ENCODE results near the gene LRRC42.
"Not testable (repeated sequence)": the region's sequence is repeated elsewhere in the genome, so short reads cannot be mapped to it uniquely, and the experiment has no call there.

Gene LRRC42

DNA sequence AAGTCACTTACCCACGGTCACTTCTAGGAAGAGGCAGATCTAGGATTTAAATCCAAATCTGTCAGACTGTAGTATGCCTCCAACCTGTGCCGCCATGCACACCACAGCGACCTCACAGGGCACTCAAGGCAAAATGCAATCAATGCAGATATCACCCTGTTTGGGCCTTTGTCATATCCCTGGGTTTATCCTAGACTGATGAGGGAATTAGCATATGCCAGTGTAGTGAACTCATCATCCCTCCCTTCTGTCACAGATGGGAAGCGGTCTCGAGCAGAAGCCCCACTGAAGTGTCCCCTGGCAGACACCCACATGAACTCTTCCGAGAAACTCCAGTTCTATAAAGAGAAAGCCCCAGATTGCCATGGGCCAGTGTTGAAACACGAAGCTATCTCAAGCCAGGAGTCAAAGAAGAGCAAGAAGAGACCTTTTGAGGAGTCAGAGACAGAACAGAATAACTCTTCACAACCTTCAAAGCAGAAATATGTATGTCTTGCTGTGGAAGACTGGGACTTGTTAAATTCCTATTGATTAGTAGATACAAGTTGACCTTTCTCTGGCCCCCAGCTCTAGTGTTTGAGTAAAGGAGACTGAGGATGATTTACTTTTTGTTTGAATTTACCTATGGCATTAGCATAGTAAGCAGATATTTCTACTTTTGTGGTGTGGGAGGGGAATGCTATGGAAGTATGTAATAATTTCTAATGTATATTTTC is 21.4 kb downstream of the LRRC42 start:
- no peak for DNase-seq (ENCODE audit: low spot score)

DNA sequence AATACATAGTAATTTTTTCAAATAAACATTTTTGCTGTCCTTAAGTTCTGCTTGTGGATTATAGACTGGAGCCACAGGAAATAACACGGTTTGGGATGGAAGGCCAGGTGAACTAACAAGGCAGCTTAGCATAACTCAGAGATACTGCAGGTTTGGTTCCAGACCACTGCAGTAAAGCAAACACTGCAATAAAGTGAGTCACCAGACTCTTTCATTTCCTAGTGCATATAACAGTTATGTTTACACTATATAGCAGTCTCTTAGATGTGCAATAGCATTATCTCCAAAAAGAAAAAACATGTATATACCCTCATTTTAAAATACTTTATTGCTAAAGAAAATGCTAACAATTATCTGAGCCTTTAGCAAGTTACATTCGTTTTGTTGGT is 22.0 kb downstream of the LRRC42 start:
- DNase-seq (ENCODE audit: low spot score), result no peak

DNA sequence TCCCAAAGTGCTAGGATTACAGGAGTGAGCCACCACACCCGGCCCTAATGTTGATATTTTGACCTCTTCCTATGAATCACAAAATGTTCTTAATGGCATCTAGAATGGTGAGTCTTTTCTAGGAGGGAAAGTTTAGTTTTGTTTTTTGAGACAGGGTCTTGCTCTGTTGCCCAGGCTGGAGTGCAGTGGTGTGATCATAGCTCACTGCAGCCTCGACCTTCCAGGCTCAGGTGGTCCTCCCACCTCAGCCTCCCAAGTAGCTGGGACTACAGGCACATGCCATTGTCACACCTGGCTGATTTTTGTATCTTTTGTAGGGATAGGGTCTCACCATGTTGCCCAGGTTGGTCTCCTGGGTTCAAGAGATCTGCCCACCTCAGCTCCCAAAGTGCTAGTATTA is 23.2 kb downstream of the LRRC42 start:
- not testable (repeated sequence) for DNase-seq (ENCODE audit: low spot score)

DNA sequence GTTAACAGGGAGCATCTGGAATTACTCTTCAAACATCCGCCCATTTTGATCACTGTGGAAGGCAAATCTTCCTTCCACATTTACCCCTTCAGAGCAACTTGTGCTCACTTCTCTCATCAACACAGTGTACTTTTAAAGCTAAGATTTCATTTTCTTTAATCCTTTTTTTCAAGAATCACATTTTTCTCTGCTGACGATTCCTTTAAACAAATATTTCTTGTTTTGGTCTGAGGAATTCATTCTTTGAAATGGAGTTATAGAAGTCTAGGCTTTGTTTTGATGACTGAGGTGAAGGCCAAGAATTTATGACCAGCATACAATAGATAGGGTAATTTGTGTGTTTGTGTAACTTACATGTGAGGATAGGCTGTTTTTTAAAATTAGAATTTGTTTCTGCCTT is 25.6 kb downstream of the LRRC42 start:
- DNase-seq (ENCODE audit: low spot score), result no peak

DNA sequence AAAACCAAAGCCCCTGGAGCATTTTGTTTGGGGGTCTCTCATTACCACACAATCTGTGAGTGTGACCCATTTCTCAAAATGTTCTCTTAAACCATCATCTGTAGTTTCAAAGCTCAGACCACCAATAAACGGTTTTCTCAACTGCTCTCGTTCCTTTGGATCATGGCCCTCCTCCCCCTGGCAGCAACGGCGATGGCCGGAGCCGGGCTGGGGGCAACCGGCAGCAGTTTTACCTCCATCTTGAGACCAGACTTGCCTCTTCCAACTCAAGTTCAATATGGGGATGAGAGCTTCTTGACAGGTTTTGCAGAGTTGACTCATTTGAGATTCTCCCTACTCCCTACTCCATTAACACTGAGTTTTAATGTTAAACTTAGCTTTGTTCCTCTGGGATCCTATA is 29.7 kb downstream of the LRRC42 start:
- DNase-seq (ENCODE audit: low spot score), result no peak

DNA sequence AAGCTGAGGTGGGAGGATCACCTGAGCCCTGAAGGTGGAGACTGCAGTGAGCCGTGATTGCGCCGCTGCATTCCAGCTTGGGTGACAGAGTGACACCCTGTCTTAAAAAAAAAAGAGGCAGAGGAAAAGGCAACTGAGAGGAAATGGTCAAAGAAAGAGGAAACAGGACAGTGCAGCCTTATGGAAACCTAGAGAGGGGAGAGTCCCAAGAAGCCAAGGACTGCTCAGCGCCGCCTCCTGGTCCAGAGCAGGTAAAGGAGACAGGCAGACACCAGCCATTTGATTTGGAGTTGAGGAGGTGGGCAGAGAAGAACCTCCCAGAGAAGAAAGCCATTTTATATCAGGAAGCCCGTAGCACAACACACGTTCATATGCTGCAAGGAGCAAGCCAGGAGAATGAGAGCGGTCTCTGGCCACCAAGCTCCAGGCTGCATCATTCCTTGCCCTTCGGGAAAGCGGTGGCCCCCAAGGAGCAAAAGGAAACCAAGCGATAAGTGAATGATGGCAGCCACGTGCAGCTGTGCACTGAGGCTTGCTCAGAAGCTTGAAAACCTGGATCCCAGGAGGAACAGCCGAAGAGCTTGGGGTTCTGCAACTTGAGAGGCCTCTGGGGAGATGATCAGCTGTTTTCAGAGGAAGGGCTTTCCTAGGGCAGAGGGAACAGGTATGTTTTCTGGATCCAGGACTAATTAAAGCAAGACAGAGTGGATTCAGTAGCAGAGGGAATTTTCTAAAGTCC is 33.7 kb downstream of the LRRC42 start:
- no peak for DNase-seq (ENCODE audit: low spot score)

DNA sequence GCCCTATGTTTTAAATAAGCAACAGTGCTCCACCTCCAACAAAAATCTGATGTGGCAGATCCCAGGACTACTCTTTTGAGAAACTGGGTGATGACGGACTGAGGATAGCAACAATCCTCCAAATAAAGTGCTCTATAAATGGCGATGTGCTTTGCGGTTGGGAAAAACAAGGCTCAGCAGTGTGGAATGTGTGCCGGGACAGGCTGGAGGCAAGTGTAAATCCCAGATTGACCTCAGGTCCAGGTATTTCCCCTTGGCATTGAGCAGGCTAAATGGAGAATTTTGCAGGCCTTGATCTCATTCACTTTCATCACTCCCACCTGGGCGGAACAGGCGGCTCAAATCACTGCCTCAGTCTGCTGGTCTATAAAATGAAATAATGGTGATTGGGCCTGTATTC is 35.1 kb downstream of the LRRC42 start:
- DNase-seq (ENCODE audit: low spot score), result no peak

DNA sequence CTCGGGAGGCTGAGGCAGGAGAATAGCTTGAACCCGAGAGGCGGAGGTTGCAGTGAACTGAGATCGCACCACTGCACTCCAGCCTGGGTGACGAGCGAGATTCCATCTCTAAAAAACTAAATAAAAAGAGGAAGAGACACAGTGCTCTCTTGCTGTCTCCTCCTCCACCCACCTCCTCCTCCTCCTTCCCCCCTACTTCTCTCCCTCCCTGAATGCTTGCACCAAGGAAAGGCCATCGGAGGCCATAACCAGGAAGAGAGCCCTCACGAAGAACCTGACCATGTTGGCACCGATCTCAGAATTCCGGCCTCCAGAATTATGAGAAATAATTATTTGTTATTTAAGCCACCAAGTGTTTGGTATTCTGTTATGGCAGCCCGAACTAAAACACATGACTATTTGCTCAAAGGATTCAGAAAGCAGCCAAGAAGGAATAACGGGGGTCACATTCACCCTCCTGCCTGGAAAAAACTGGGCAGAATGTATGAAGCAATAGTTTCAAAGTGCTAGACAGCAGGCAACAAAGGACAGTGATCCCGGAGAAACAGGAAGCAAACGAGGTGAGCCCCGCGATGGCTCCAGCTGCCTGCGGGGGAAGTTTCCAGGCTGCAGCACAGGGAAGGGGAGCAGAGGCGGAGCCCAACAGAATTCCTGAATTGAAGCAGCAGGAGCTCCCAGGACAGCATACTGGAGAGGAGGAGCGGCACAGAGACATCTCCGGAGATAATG is 36.0 kb downstream of the LRRC42 start:
- DNase-seq (ENCODE audit: low spot score), result no peak

DNA sequence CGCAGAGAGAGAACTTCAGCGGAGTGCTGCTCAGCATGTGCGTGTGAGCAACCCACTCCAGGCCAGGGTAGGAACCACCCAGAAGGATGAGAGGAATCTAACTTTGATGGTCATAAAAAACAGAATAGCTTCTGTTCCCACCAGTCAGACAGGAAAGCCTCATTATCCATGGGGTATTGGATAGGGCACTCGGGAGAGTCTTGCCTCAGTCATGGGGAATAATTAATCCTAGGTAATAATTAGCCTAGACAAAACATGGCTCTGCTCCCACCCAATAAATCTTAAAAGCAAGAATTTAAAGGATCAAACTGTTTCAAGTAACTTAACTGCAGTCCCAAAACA is 36.6 kb downstream of the LRRC42 start:
- DNase-seq (ENCODE audit: low spot score), result no peak

DNA sequence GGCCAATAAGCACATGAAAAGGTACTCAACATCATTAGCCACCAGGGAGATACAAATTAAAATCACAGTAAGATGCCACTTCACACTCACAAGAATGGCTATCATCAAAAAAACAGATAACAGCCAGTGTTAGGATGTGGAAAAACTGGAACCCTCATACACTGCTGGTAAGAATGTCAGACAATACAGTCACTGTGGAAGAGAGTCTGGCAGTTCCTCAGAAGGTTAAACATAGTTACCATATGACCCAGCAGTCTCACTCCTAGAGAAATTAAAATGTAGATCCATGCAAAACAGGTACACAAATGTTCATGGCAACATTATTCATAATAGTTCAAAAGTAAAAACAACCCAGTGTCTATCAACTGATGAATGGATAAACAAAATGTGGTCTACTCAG is 38.6 kb downstream of the LRRC42 start:
- no peak for DNase-seq (ENCODE audit: low spot score)

DNA sequence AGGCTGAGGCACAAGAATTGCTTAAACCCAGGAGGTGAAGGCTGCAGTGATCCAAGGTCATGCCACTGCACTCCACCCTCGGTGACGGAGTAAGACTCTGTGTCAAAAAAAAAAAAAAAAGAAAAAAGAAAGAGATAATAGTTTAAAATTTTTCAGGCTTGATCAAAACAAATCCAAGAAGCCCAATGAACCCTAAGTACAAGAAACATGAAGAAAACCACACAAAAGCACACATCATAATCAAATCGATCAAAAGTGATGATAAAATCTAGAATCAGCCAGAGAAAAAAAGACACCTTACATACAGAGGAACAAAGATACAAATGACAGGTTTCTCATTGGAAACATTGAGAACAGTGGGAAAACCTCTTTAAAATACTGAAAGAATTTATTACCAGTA is 40.3 kb downstream of the LRRC42 start:
- DNase-seq (ENCODE audit: low spot score), result no peak

DNA sequence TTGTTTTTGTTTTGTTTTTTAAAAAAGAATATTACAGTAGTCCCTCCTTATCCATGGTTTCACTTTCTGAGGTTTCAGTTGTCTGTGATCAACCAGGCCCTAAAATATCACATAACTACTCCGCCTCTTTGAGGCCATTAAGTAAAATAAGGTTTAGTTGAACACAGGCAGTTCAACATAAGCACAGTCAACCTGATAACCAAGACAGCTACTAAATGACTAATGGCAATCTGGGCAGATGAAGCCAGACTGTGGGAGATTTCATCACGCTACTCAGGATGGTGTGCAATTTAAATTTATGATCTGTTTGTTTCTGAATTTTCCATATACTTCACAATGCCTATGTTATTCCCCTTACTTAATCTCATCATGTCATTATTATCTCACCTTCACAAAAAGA is 41.7 kb downstream of the LRRC42 start:
- DNase-seq (ENCODE audit: low spot score), result no peak

DNA sequence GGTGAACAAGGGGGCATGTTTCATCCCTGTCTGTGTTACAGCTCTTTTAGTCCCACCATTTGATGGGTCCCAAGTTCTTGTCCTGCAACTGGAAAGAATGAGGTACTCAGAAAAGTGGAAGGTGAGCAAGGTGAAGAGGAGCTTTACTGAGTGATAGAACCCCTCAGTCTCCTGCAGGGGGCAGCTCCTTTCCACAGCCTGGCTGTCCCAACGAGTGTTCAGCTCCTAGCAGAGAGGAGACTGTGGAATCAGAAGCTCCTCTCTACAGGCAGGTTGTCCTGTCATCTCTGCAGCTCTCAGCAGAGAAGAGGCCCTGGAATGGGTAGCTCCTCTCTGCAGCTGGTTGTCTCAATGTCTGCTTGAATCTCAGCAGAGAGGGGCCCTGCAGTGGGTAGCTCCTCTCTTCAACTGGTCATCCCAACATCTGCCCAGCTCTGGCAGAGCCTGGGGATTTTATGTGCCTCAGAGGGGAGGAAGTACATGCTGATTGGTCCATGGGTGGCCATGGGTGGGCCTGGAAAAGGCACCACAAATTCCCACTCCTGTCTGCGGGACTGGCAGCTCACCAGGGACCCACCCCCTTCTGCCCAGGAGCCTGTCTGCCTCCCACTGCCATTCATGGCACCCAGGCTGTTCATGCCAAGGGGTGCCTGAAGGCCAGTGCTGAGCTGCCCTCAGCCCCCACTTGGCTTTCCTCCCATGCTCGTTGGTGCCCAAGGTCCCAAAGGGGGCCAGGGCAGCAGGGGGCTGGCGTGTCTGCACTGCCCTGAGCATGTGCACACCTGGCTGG is 46.1 kb downstream of the LRRC42 start:
- no peak for DNase-seq (ENCODE audit: low spot score)

DNA sequence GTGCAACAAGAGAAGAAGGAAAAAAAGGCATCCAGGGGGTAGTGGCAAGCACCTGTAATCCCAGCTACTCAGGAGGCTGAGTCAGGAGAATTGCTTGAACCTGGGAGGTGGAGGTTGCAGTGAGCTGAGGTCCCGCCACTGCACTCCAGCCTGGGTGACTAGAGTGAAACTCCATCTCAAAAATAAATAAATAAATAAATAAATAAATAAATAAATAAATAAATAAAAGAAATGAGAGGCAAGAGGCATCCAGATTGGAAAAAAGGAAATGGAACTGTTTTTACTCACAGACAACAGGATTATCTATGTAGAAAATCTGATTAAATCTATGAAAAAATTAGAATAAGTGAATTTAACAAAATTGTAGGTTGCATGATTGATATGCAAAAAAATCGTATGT is 48.4 kb downstream of the LRRC42 start:
- not testable (repeated sequence) for DNase-seq (ENCODE audit: low spot score)

DNA sequence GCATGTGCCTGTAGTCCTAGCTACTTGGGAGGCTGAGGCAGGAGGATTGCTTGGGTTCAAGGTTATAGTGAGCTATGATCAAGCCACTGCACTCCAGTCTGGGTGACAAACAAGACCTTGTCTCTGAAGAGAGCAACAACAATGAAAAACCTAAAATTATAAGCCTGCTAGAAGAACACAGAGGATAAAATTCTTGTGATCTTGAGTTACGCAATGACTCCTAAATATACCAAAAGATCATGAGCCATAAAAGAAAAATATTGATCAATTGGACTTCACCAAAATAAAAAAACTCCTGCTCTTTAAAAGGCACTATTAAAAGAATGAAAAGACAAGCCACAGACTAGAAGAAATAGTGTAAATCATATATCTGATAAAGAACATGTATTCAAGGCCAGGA is 49.5 kb downstream of the LRRC42 start:
- no peak for DNase-seq (ENCODE audit: low spot score)

DNA sequence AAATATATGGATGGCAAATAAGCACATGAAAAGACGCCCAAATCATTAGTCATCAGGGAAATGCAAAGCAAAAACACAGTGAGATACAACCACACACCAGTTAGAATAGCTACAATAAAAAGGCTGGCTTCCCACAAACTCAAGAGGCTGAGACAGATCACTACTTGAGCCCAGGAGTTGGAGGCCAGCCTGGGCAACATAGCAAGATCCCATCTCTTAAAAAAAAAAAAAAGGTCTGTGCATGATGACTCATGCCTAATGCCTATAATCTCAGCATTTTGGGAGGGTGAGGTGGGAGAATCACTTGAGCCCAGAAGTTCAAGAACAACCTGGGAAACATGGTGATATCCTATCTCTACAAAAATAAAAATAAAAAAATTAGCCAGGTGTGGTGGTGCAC is 52.1 kb downstream of the LRRC42 start:
- no peak for DNase-seq (ENCODE audit: low spot score)

DNA sequence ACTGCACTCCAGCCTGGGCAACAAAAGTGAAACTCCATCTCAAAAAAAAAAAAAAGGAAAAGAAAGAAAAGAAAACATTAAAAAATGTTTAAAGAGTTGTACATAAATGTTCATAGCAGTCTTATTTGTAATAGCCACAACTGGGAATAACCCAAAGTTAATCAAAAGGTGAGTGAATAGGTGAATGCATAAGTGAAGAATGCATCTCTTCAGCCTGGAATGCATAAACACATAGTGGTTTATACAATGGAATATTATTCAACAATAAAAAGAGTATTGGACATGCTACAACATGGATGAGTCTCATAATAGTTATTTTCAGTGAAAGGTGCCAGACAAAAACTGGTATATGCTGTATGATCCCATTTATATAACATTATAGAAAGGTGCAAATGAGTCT is 53.8 kb downstream of the LRRC42 start:
- no peak for DNase-seq (ENCODE audit: low spot score)

DNA sequence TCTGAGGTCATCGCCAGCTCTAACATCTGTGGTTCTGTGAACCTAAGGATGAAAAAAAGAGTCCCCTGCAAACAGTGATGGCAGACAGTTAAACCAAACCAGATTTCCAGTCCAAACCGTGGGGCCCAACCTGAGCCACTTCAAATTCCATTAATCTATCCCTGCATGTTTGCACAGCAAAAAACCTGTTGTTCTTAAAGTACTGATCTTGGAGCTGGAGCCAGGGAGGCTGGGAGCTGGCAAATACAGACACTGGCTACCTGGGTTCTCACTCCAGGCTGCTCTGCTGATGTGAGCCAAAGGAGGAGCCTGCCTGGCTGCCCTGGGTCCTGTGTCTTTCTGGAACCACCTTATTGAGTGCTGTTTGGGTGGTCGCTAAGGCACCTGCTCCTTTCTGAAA is 55.4 kb downstream of the LRRC42 start:
- DNase-seq (ENCODE audit: low spot score), result no peak

DNA sequence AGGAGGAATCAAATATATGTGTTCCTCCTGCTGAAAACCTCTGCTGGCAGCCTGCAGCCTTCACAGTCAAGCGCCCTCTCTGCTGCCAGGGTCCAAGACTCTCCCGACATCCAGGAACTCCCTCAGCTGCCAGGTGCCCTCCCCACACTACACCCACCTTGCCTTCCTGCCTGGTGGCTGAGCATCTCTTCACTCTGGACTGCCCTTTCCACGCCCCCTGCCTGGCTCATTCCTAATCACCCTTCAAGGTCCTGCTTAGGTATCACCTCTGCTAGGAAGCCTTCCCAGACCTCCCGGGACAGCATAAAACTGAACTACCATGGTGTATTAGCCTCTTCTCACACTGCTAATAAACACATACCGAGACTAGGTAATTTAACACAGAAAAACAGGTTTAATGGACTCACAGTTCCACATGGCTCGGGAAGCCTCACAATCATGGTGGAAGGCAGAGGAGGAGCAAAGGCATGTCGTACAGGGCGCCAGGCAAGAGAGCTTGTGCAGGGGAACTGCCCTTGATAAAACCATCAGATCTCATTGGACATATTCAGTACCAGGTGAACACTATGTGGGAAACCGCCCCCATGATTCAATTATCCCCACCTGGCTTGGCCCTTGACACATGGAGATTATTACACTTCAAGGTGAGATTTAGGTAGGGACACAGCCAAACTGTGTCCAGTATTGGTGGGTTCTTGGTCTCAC is 56.5 kb downstream of the LRRC42 start:
- no peak for DNase-seq (ENCODE audit: low spot score)

DNA sequence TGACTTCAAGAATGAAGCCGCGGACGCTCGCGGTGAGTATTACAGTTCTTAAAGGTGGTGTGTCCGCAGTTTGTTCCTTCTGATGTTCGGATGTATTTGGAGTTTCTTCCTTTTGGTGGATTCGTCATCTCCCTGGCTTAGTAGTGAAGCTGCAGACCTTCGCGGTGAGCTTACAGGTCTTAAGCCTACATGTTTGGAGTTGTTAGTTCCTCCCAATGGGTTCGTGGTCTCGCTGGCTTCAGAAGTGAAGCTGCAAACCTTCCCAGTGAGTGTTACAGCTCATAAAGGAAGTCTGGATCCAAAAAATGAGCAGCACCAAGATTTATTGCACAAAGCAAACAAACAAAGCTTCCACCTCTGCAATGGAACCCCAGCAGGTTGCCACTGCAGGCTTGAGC is 57.1 kb downstream of the LRRC42 start:
- DNase-seq (ENCODE audit: low spot score), result no peak

DNA sequence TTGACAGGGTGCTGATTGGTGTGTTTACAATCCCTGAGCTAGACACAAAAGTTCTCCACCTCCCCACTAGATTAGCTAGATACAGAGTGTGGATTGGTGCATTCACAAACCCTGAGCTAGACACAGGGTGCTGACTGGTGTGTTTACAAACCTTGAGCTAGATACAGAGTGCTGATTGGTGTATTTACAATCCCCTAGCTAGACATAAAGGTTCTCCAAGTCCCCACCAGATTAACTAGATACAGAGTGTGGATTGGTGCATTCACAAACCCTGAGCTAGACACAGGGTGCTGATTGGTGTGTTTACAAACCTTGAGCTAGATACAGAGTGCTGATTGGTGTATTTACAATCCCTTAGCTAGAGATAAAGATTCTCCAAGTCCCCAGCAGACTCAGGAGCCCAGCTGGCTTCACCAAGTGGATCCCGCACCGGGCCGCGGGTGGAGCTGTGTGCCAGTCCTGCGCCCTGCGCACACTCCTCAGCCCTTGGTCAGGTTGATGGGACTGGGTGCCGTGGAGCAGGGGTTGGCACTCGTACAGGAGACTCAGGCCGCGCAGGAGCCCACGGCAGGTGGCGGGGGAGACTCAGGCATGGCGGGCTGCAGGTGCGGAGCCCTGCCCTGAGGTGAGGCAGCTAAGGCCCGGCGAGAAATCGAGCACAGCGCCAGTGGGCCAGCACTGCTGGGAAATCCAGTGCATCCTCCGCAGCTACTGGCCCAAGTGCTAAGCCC is 57.8 kb downstream of the LRRC42 start:
- not testable (repeated sequence) for DNase-seq (ENCODE audit: low spot score)
